Measurements from ENCODE around the gene TIGD1. TPM values are rescaled to one million over a fixed set of nuclear protein-coding genes. Genes with fewer than 3 reads are reported as not detected.

The TIGD1 gene
- total RNA-seq, 1 donor from 2014 or later: 14.6 TPM

DNA sequence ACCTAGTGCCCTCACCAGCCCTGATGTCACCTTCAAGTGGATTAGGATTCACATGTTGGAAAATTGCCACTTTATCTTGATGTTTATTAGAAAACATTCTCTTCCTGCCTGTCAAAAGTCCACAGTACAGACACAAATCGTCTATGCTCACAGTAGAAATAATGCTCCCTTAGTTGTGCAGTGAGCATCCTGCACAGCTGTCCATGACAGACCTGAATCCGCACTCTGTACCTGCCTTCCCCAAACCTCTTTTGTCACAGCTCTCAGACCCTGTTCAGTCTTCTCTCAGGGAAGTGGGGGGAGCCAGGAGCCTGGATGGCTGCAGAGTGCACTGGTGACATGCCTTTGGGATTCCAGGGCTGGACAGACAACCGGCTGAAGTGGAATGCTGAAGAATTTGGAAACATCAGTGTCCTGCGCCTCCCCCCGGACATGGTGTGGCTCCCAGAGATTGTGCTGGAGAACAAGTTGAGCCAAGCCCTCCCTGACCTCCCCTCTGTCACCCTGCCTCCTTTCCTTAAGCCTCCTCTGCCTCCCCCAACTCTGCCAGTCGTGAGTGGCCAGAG lies 22.4 kb downstream of the TIGD1 start:
- no peaks in the 10 kb centered on the region for H3K9me3 ChIP-seq (ENCODE audit: low read depth)
- TF ChIP-seq EZH2phosphoT487 (IDR thresholded peaks at IDR 0.05) (no peak), EZH2 (IDR thresholded peaks at IDR 0.05) (no peak)
- TF ChIP-seq, protein P1, sequence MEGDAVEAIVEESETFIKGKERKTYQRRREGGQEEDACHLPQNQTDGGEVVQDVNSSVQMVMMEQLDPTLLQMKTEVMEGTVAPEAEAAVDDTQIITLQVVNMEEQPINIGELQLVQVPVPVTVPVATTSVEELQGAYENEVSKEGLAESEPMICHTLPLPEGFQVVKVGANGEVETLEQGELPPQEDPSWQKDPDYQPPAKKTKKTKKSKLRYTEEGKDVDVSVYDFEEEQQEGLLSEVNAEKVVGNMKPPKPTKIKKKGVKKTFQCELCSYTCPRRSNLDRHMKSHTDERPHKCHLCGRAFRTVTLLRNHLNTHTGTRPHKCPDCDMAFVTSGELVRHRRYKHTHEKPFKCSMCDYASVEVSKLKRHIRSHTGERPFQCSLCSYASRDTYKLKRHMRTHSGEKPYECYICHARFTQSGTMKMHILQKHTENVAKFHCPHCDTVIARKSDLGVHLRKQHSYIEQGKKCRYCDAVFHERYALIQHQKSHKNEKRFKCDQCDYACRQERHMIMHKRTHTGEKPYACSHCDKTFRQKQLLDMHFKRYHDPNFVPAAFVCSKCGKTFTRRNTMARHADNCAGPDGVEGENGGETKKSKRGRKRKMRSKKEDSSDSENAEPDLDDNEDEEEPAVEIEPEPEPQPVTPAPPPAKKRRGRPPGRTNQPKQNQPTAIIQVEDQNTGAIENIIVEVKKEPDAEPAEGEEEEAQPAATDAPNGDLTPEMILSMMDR (IDR thresholded peaks at IDR 0.05): no peak
- H3K27me3 ChIP-seq: peaks cover 31% of the 10 kb centered on the region
- no peak overlapping the region for H3K9ac ChIP-seq
- H3K4me1 ChIP-seq: peaks cover 20% of the 10 kb centered on the region
- no peaks in the 10 kb centered on the region for H3K36me3 ChIP-seq
- H3K4me3 ChIP-seq: no peak overlapping the region
- H3K27ac ChIP-seq: no peak overlapping the region
- Mint-ChIP-seq H3K36me3 (no peaks in the 10 kb centered on the region), H3K27me3 (ENCODE audit: insufficient read depth, low read depth) (peaks cover 19% of the 10 kb centered on the region), H3K4me3 (no peak overlapping the region), H3K9me3 (no peaks in the 10 kb centered on the region), H3K27ac (peak overlapping the region; percentile 31), H3K4me1 (peaks cover 4% of the 10 kb centered on the region)
- no peak overlapping the region for H3K4me2 ChIP-seq
- peaks cover 2% of the 10 kb centered on the region for H3F3A ChIP-seq (ENCODE audit: low read depth)
- peaks cover 6% of the 10 kb centered on the region for H4K20me1 ChIP-seq (ENCODE audit: low read depth)
- H2AFZ ChIP-seq (replicated peaks): no peak overlapping the region
- DNase-seq (ENCODE audit: low spot score): no peak
- no peaks in the 10 kb centered on the region for H3K79me2 ChIP-seq (ENCODE audit: low read depth)

DNA sequence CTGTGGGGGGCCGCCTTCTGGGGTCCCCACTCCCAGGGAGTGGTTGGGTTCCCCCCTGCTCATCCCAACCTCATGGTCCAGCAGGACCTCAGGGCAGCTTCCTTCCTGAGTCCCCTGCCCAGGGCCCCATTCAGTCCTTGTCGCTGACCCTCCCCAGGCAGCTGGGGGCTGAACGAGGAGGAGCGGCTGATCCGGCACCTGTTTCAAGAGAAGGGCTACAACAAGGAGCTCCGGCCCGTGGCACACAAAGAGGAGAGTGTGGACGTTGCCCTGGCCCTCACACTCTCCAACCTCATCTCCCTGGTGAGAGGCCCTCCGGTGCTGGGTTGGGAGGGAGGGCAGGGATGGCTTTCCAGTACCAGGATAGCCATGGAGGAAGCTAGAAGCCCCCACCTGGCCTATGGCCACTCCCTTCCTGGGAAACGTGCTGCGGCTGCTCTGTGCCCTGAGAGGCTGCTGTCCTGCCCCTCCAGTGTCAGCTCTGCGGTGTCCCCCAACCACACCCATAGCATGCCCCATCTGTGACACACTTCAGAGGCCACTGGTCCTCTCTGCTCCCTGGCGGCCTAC lies 23.9 kb downstream of the TIGD1 start:
- Histone ChIP-seq H3K9ac (no peak overlapping the region), H3K27me3 (peaks cover 46% of the 10 kb centered on the region), H3K4me3 (no peak overlapping the region), H2AFZ (replicated peaks) (no peak overlapping the region), H3K4me2 (peak overlapping the region; percentile 21), H3K4me1 (peaks cover 20% of the 10 kb centered on the region), H3K36me3 (no peaks in the 10 kb centered on the region), H3K79me2 (ENCODE audit: low read depth) (no peaks in the 10 kb centered on the region), H3K9me3 (ENCODE audit: low read depth) (no peaks in the 10 kb centered on the region), H3F3A (ENCODE audit: low read depth) (peaks cover 2% of the 10 kb centered on the region), H4K20me1 (ENCODE audit: low read depth) (peaks cover 18% of the 10 kb centered on the region), H3K27ac (no peak overlapping the region)
- H3K36me3 Mint-ChIP-seq: no peaks in the 10 kb centered on the region
- TF ChIP-seq EZH2phosphoT487 (IDR thresholded peaks at IDR 0.05) (no peak), EZH2 (IDR thresholded peaks at IDR 0.05) (no peak)
- TF ChIP-seq, protein P1 (IDR thresholded peaks at IDR 0.05): no peak
- no peak overlapping the region for H3K27ac Mint-ChIP-seq
- no peaks in the 10 kb centered on the region for H3K9me3 Mint-ChIP-seq
- DNase-seq (ENCODE audit: low spot score): no peak
- no peak overlapping the region for H3K4me3 Mint-ChIP-seq
- H3K27me3 Mint-ChIP-seq (ENCODE audit: insufficient read depth, low read depth): peaks cover 22% of the 10 kb centered on the region
- peaks cover 5% of the 10 kb centered on the region for H3K4me1 Mint-ChIP-seq

DNA sequence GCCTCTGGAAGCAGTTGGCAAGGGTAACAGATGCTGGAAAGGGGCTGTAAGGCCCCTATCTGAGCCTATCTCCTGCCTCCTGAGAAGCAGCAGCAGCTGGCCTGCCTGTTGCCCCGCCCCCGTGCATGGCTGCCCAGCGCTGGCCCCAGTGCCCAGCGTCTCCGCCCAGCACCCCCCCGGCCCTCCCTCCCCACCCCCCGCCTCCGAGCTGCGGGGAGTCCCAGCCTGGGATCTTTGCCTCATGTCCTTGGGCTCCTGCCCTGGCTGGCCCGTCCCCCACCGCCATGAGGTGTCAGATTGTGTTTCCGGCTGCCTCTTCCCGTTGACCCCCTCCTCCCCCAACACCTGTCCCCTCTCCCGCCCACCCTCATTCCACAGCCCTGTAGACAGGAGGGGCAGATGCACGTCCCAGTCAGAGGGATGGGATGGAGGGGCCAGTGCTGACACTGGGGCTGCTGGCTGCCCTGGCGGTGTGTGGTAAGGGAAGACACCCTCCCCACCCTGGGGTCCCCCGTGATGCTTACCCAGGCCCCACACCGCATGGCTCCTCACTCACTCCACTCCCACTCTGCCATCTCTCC lies 24.5 kb downstream of the TIGD1 start, which contains the start of gene CHRND:
Gene CHRND (plus strand): TSS at position 370 of the 581 bp plus-strand sequence. CDS start 56 bp downstream, at position 426.
- peak; percentile 55 for DNase-seq (ENCODE audit: low spot score)
- H3K27ac Mint-ChIP-seq: peak within 1 kb of the TSS; percentile 4
- no peak within 1 kb of the TSS for H3K27ac ChIP-seq
- H3K4me1 ChIP-seq: peaks cover 20% of the 10 kb centered on the region
- H3K27me3 ChIP-seq: peaks cover 52% of the 10 kb centered on the region
- no peak within 1 kb of the TSS for H3K9ac ChIP-seq
- H3K27me3 Mint-ChIP-seq (ENCODE audit: insufficient read depth, low read depth): peaks cover 24% of the 10 kb centered on the region
- no peak within 1 kb of the TSS for H3K4me3 Mint-ChIP-seq
- no peak within 1 kb of the TSS for H2AFZ ChIP-seq (replicated peaks)
- no peak within 1 kb of the TSS for H3K4me3 ChIP-seq
- H3K4me1 Mint-ChIP-seq: peaks cover 7% of the 10 kb centered on the region
- H3K9me3 ChIP-seq (ENCODE audit: low read depth): no peaks in the 10 kb centered on the region
- H3K9me3 Mint-ChIP-seq: no peaks in the 10 kb centered on the region
- H3K4me2 ChIP-seq: peak within 1 kb of the TSS; percentile 21
- no peaks in the 10 kb centered on the region for H3K36me3 Mint-ChIP-seq
- peaks cover 19% of the 10 kb centered on the region for H4K20me1 ChIP-seq (ENCODE audit: low read depth)
- TF ChIP-seq, protein P1 (IDR thresholded peaks at IDR 0.05): no peak
- TF ChIP-seq EZH2phosphoT487 (IDR thresholded peaks at IDR 0.05) (no peak), EZH2 (IDR thresholded peaks at IDR 0.05) (no peak)
- peaks cover 2% of the 10 kb centered on the region for H3F3A ChIP-seq (ENCODE audit: low read depth)
- no peaks in the 10 kb centered on the region for H3K79me2 ChIP-seq (ENCODE audit: low read depth)
- no peaks in the 10 kb centered on the region for H3K36me3 ChIP-seq
